HG02981 (cell line): Measurements from ENCODE around the gene MUC16.
"Not testable (repeated sequence)": the region's sequence is repeated elsewhere in the genome, so short reads cannot be mapped to it uniquely, and the experiment has no call there.

ENCODE experiments used
- ATAC-seq: cut with Tn5 transposase; IDR thresholded peaks from one replicate; pipeline ENCODE4 v1.9.1; 2021; ENCODE audit warnings: mild to moderate bottlenecking, moderate library complexity; ENCODE audit not compliant: unreplicated experiment

The MUC16 gene

GRCh38 chr19:9009935-9010651 lies at the start of gene MUC16:
Gene MUC16, minus strand, starts transcription at chr19:9010409.
- no peak for ATAC-seq

DNA sequence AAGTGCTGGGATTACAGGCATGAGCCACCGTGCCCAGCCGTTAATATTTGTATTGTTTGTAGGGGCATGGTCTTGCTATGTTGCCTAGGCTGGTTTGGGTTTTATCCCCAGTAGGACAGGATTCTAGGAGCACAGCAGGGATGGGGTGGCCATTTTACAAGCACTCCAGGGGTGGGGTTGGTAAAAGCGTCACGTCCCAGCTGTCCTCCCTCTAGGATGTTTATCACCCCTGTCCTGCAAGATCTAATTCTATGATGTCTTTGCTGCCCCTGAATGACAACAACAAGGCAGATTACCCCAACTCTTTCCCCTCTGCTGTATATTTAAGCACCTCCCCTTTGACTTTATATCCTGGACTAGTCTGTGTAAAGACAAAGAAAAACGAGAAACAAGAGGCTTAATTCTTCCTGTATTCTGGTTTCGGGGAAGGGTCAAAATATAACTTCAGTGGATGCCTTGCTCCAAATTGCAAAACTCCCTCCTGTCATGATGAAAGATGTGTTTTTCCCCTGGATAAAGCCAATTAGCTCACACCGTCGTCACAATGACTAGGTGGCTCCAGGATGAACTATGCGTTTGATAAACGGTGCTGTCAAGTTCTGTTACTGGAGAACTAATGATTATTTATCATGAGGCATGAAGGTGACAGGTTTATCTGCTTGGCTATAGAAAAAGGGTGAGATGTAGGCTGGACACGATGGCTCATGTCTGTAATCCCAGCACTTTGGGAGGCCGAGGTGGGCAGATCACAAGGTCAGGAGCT lies 48.9 kb upstream of the MUC16 start:
- ATAC-seq = no peak

DNA sequence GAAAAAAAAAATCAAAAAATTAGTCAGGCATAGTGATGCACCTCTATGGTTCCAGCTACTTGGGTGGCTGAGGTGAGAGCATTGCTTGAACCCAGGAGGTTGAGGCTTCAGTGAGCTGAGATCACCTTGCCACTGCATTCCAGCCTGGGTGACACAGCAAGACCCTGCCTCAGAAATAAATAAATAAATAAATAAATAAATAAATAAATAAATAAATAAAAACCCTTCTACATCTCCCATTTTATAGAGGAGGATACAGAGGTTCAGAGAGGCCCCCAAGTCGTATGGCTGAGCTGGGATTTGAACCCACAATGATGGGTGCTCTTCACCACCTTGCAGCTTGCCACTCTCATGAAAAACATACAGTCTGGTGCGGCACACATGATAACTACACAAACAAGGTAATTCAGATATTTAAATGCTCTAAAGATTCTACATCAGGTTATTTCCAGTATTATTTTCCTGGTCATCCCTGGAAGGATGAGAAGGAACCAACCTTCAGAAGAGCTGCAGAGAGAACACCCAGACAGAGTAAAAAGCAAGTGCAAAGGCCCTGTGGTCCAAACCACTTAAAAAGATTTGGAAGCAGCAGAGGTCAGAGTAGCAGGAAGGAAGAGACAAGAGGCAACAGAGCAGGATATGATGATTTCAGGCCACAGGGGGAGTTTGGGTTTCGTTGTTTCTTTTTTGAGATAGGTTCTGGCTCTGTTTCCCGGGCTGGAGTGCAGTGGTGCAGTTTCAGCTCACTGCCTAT lies 47.5 kb upstream of the MUC16 start:
- ATAC-seq = no peak

GRCh38 chr19:9056131-9056530 lies 45.9 kb upstream of the MUC16 start:
- not testable (repeated sequence) for ATAC-seq

DNA sequence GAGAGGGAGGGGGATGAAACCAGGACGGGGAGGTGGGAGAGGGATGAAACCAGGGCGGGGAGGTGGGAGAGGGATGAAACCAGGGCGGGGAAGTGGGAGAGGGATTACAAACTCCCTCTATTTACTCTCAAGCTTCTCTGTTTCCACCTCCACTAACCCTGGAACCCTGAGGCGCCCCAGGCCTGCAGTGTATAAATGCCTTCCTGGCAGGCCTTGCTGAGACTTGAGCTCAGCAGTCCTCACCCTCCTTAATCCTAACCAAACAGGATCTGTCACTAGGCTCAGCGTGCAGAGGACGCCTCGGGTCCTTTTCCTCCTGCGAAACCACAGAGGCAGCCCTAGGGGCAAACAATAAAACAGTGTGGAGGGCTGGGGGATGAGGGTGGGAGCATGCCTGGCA lies 44.6 kb upstream of the MUC16 start:
- no peak for ATAC-seq

DNA sequence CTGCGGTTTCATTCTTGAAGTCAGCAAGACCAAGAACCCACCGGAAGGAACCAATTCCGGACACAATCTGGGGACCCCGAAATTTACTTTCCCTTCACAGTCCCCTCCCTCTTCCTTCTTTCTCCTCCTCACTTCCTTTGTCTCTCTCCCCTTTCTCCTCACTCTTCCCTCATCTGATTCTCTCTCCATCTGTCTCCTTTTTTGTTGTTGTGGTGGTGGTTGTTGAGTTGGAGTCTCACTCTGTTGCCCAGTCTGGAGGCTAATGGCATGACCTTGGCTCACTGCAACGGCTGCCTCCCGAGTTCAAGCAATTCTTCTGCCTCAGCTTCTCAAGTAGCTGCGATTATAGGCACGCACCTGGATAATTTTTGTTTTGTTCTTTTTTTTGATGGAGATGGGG lies 44.0 kb upstream of the MUC16 start:
- no peak for ATAC-seq

DNA sequence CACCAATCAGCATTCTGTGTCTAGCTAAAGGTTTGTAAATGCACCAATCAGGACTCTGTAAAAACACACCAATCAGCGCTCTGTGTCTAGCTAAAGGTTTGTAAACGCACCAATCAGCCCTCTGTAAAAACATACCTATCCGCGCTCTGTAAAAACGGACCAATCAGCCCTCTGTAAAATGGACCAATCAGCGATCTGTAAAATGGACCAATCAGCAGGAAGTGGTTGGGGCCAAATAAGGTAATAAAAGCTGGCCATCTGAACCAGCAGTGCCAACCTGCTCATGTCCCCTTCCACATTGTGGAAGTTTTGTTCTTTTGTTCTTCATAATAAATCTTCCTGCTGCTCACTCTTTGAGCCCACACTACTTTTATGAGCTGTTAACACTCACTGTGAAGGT lies 43.5 kb upstream of the MUC16 start:
- ATAC-seq = not testable (repeated sequence)

DNA sequence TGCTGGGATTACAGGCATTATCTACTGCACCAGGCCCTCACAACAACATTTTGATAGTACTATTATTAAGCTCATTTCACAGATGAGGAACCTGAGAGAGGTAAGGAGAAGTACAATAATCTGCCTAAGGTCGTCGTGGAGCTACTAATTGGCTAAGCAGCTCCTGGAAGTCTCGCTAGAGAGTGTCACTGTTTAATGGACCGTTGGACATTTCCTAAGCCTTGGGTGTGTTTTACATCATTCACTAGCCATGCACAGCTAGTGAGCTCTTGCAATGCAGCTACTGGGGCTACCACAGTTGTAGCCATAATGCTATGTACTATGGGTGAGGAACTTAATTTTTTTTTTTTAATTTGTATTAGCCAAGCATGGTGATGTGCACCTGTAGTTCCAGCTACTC lies 42.7 kb upstream of the MUC16 start:
- no peak for ATAC-seq

DNA sequence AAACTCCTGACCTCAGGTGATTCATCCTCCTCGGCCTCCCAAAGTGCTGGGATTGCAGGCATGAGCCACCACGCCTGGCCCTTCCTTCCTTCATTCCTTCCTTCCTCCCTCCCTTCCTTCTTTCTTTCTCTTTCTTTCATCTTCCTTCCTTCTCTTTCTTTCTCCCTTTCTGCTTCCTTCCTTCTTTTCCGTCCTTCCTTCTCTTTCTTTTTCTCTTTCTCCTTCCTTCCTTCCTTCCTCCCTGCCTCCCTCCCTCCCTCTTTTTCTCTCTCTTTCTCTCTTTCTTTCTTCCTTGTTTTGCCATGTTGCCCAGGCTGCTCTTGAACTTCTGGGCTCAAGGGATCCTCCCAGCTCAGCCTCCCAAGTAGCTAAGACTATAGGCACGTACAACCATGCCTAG lies 36.5 kb upstream of the MUC16 start:
- no peak for ATAC-seq

DNA sequence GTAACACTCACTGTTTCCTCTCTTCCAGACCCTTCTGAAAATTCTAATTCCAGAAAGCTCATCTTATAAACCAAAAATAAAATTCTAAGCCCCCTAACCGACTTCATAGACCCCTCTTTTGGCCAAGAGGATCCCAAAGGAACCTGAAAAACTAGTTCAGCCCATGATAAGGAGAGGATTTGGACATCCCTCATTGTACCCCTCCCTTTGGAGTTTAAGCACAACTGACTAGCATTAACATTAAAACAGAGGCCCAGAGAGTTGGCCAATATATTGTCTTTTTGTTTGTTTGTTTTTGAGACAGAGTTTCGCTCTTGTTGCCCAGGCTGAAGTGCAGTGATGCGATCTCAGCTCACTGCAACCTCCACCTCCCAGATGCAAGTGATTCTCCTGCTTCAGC lies 34.2 kb upstream of the MUC16 start:
- ATAC-seq = no peak

DNA sequence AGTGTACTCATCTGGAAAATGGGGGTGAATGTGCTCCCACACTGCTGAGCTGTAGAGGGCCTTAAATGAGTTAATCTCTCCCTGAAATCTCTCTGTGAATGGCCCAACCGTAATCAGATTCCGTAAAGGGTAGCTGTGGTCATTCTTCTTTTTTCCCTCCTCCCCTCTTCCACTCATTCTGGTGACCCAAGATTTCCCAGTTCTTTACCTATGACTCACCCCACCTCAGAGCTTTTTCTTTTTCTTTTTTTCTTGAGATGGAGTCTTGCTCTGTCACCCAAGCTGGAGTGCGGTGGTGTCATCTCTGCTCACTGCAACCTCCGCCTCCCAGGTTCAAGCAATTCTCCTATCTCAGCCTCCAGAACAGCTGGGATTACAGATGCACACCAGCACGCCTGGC lies 33.3 kb upstream of the MUC16 start:
- no peak for ATAC-seq

- ATAC-seq = no peak
Observed at GRCh38 chr19:9041023-9041422, 30.8 kb upstream of the MUC16 start.

- no peak for ATAC-seq
Observed at GRCh38 chr19:9040131-9040530, 29.9 kb upstream of the MUC16 start.

DNA sequence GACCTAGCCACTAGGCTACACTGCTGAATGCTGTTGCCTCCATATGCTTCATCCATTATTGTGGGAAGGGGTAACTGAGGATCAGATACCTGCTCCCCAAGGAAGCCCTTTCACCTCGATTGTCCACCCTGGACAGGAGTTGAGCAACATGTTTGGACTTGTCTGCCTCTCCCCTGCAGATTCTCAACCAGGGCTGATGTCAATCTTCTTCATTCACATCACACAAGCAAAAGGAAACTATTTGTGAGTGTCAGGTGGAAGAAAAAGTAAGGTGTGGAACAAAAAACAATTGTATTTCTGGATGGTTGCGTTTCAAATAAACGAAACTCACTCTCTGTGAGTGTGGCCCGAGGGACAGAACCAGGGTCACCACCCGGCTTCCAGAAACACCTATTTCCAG lies 29.5 kb upstream of the MUC16 start:
- no peak for ATAC-seq

- no peak for ATAC-seq
Observed at GRCh38 chr19:9037400-9038062, 27.3 kb upstream of the MUC16 start.

- ATAC-seq = no peak
Observed at GRCh38 chr19:9032136-9032631, 22.0 kb upstream of the MUC16 start.

GRCh38 chr19:9018163-9018875 lies 8.1 kb upstream of the MUC16 start:
- ATAC-seq = no peak

- ATAC-seq = no peak
Observed at GRCh38 chr19:9014803-9015202, 4.6 kb upstream of the MUC16 start.

DNA sequence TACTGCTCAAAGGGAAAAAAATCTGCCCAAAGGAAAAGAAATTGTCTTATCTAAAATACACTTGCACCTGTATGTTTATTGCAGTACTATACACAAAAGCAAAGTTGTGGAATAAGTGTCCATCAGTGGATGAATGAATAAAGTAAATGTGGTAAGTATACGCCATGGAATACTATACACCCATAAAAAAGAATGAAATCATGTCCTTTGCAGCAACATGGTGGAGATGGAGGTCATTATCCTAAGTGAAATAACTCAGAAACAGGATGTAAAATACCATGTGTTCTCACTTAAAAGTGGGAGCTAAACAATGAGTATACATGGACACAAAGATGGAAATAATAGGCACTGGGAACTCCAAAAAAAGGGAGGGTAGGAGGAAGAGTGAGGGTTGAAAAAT lies 3.8 kb upstream of the MUC16 start:
- ATAC-seq = no peak

GRCh38 chr19:9011875-9012274 lies 1.7 kb upstream of the MUC16 start:
- no peak for ATAC-seq
